KMS-11 (cell line): ENCODE measurements around the gene UBASH3A.

ENCODE experiments used
- H2AFZ ChIP-seq: fragments of 200-600 bp; sonication (generic); 2 replicates; pipeline ENCODE4 v1.6.1; 2016; ENCODE audit warnings: antibody characterized with exemption, mixed run types, low read depth
- H3K27ac ChIP-seq: fragments of 200-600 bp; sonication (generic); 2 replicates; pipeline ENCODE4 v1.6.1; 2016; ENCODE audit warnings: mild to moderate bottlenecking, mixed run types
- H3K27me3 ChIP-seq: fragments of 200-600 bp; sonication (generic); 2 replicates; pipeline ENCODE4 v1.6.1; 2017; ENCODE audit warnings: mild to moderate bottlenecking, low read depth, mixed run types, moderate library complexity; ENCODE audit not compliant: insufficient read depth
- H3K36me3 ChIP-seq: fragments of 200-600 bp; sonication (generic); 2 replicates; pipeline ENCODE4 v1.6.1; 2017; ENCODE audit warnings: mild to moderate bottlenecking, mixed run types; ENCODE audit not compliant: insufficient read depth
- H3K4me1 ChIP-seq: fragments of 200-600 bp; sonication (generic); 2 replicates; pipeline ENCODE4 v1.6.1; 2016; ENCODE audit warnings: mild to moderate bottlenecking, low read depth, mixed run types; ENCODE audit not compliant: poor library complexity, severe bottlenecking
- H3K4me2 ChIP-seq: fragments of 200-600 bp; sonication (generic); 2 replicates; pipeline ENCODE4 v1.7.0; 2016; ENCODE audit warnings: mild to moderate bottlenecking, mixed run types
- H3K4me3 ChIP-seq: fragments of 200-600 bp; sonication (generic); IDR thresholded peaks from 2 replicates; pipeline ENCODE4 v1.6.1; 2017; ENCODE audit warnings: low read depth, low read length, mixed read lengths; ENCODE audit not compliant: insufficient read depth
- H3K79me2 ChIP-seq: fragments of 200-600 bp; sonication (generic); 2 replicates; pipeline ENCODE4 v1.6.1; 2016; ENCODE audit warnings: low read depth, mixed run types; ENCODE audit not compliant: insufficient read depth
- H3K9ac ChIP-seq: fragments of 200-600 bp; sonication (generic); 2 replicates; pipeline ENCODE4 v1.6.1; 2016; ENCODE audit warnings: mild to moderate bottlenecking, mixed run types
- H4K20me1 ChIP-seq: fragments of 200-600 bp; sonication (generic); 2 replicates; pipeline ENCODE4 v1.6.1; 2016; ENCODE audit warnings: mild to moderate bottlenecking, mixed run types; ENCODE audit not compliant: insufficient read depth
- CTCF ChIP-seq: fragments of 200-600 bp; sonication (generic); conservative IDR thresholded peaks from 2 replicates; pipeline ENCODE4 v1.6.1; 2017; ENCODE audit warnings: low read depth, mild to moderate bottlenecking, antibody characterized with exemption, low read length, moderate library complexity, mixed read lengths

The UBASH3A gene

DNA sequence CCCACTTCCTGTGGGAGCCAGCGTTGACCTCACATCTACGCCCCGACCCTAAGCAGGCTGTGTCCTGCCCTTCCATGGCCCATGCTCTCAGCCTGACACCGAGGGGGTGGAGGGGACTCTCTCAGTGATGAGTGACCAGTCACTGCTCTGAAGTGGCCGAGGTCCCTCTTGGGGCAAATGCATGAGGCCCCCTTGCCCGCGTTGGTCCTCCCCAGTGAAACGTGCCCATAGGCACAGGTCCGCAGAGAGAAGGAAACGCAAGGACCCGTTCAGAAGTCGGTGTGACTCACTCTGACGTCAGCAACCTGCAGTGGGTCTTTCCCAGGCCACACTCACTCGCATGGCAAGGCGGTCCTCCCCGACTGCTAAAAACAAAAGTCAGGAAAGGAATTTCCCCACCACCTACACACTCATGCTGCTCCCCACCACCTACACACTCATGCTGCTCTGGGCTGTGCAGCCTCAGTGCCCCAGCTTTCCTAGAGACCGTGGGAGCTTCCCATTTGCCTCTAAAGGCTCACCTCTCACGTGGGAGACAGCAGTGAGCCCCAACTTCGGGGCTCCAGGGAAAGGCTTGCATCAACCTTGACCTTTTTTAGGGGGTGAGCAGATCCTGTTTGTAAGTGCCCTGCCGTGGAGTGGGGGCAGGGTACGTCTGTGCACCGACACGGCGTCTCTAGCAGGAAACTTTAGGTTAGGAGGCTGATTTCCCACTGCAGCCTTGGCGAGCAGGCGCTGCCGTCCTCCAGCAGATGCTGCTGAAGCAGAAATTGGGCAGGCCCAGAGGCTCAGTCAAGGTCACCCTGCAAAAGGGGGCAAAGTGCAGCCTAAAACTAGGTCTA is 11.4 kb downstream of the UBASH3A start:
- H3K27me3 ChIP-seq, result peaks cover 40% of the 10 kb centered on the region; the same call in 1 of the 2 replicates
- no peak overlapping the region for H3K9ac ChIP-seq
- H3K4me3 ChIP-seq, result no peak overlapping the region
- H3K4me1 ChIP-seq, result no peaks in the 10 kb centered on the region
- no peak overlapping the region for H2AFZ ChIP-seq
- no peak for TF ChIP-seq CTCF
- H3K4me2 ChIP-seq, result no peak overlapping the region
- H3K79me2 ChIP-seq, result no peaks in the 10 kb centered on the region
- no peaks in the 10 kb centered on the region for H3K36me3 ChIP-seq
- H3K27ac ChIP-seq, result no peak overlapping the region
- H4K20me1 ChIP-seq, result no peaks in the 10 kb centered on the region

- H2AFZ ChIP-seq, result no peak overlapping the region
- no peak overlapping the region for H3K27ac ChIP-seq
- H3K27me3 ChIP-seq, result peaks cover 45% of the 10 kb centered on the region; the same call in 1 of the 2 replicates
- H3K36me3 ChIP-seq, result no peaks in the 10 kb centered on the region
- no peak overlapping the region for H3K4me3 ChIP-seq
- H4K20me1 ChIP-seq, result no peaks in the 10 kb centered on the region
- no peak overlapping the region for H3K4me2 ChIP-seq
- H3K4me1 ChIP-seq, result no peaks in the 10 kb centered on the region
- no peaks in the 10 kb centered on the region for H3K79me2 ChIP-seq
- no peak overlapping the region for H3K9ac ChIP-seq
- no peak for TF ChIP-seq CTCF
These were observed 13.8 kb downstream of the UBASH3A start for GRCh38 chr21:42417533-42417932.

DNA sequence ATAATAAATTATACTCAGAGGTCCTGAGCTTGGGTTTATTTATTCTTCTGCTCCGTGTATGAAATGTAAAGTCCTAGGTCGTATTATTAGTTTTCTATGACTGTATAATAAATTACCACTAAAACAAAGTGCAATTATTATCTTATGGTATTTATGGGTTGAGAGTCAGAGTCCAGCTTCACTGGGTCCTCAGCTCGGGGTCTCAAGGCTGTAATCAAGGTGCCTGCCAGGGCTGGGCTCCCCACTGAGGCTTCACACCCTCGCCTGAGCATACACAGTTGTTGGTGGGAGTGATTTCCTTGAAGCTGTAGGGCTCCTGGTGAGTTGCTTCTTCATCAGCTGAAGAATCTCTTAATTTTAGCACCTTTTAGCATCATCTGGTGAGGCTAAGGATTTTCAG is 15.2 kb downstream of the UBASH3A start:
- no peaks in the 10 kb centered on the region for H3K4me1 ChIP-seq
- no peaks in the 10 kb centered on the region for H3K79me2 ChIP-seq
- TF ChIP-seq CTCF, result no peak
- H4K20me1 ChIP-seq, result no peaks in the 10 kb centered on the region
- H3K9ac ChIP-seq, result no peak overlapping the region
- H3K36me3 ChIP-seq, result no peaks in the 10 kb centered on the region
- no peak overlapping the region for H3K4me3 ChIP-seq
- H3K27me3 ChIP-seq, result peaks cover 41% of the 10 kb centered on the region; the same call in 1 of the 2 replicates
- no peak overlapping the region for H3K27ac ChIP-seq
- no peak overlapping the region for H2AFZ ChIP-seq
- H3K4me2 ChIP-seq, result no peak overlapping the region

GRCh38 chr21:42419845-42420244 is 16.1 kb downstream of the UBASH3A start:
- Histone ChIP-seq H3K4me1 (no peaks in the 10 kb centered on the region), H3K9ac (no peak overlapping the region), H3K79me2 (no peaks in the 10 kb centered on the region), H4K20me1 (no peaks in the 10 kb centered on the region), H2AFZ (no peak overlapping the region), H3K27ac (no peak overlapping the region), H3K27me3 (peaks cover 43% of the 10 kb centered on the region; the same call in 1 of the 2 replicates), H3K4me3 (no peak overlapping the region), H3K36me3 (no peaks in the 10 kb centered on the region), H3K4me2 (no peak overlapping the region)
- TF ChIP-seq CTCF, result no peak
